ENCODE results near the gene NHLH2. TPM values are rescaled to one million over a fixed set of nuclear protein-coding genes. Genes with fewer than 3 reads are reported as not detected.

The NHLH2 gene
- total and polyA plus RNA-seq, 4 experiments from 2014 or later = not detected

- Histone ChIP-seq H3K27me3 (ENCODE audit: insufficient read depth, low read length) (peaks cover 3% of the 10 kb centered on the region), H3K27ac (ENCODE audit: low read depth, low read length) (no peak overlapping the region), H3K9me3 (ENCODE audit: control insufficient read depth in 1 of 2, low read length in 2 of 2) (no peaks in the 10 kb centered on the region), H3K36me3 (ENCODE audit: insufficient read depth, low read length) (no peaks in the 10 kb centered on the region), H3K4me3 (ENCODE audit: low read length in 2 of 2) (no peak overlapping the region), H3K4me1 (ENCODE audit: insufficient read depth, low read length) (no peaks in the 10 kb centered on the region)
- Mint-ChIP-seq H3K4me3 (no peak overlapping the region), H3K27me3 (peaks cover 14 to 36% of the 10 kb centered on the region in 2 donors), H3K9me3 (no peaks in the 10 kb centered on the region), H3K27ac (no peak overlapping the region), H3K4me1 (no peaks in the 10 kb centered on the region), H3K36me3 (no peaks in the 10 kb centered on the region)
- ChIA-PET CTCF (ENCODE audit: partially characterized antibody) (interaction anchor here (1.0 kb wide), 1 partner anchor 10 kb away, joined by 3 read pairs; no protein-coding TSS in a partner anchor), POLR2A (ENCODE audit: partially characterized antibody) (no interaction called here)
- intact Hi-C loops (cut with micrococcal nuclease) = no loop called here
- no peak for DNase-seq
Measured at GRCh38 chr1:115796897-115797296, 44.0 kb downstream of the NHLH2 start.

DNA sequence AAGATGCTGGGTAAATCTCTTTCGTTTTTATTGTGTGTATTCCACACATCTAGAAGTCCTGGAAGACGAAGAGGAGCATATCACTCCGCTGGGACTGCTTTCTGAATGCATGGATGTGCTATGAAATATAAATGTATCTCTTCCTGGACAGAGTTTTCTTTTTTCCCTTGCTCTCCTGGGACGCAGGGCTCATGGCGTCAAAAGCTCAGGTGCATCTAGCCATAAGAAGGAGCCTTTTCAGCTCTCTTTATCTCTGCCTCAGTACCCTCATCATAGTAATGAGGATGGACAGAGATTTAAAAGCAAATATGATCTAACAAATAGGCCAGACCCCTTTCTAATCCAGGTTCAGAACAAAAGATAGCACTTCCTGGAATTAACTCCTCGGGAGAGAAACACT, 44.9 kb downstream of the NHLH2 start:
- no peak for DNase-seq
- Histone ChIP-seq H3K4me1 (ENCODE audit: insufficient read depth, low read length) (no peaks in the 10 kb centered on the region), H3K9me3 (ENCODE audit: control insufficient read depth in 1 of 2, low read length in 2 of 2) (no peaks in the 10 kb centered on the region), H3K4me3 (ENCODE audit: low read length in 2 of 2) (no peak overlapping the region), H3K27me3 (ENCODE audit: insufficient read depth, low read length) (peaks cover 3% of the 10 kb centered on the region), H3K36me3 (ENCODE audit: insufficient read depth, low read length) (no peaks in the 10 kb centered on the region), H3K27ac (ENCODE audit: low read depth, low read length) (no peak overlapping the region)
- POLR2A ChIA-PET (ENCODE audit: partially characterized antibody) = no interaction called here
- CTCF ChIA-PET (ENCODE audit: partially characterized antibody) = no interaction called here
- Mint-ChIP-seq H3K27ac (no peak overlapping the region), H3K27me3 (peaks cover 14 to 39% of the 10 kb centered on the region in 2 donors), H3K9me3 (no peaks in the 10 kb centered on the region), H3K4me1 (no peaks in the 10 kb centered on the region), H3K4me3 (no peak overlapping the region), H3K36me3 (no peaks in the 10 kb centered on the region)
- intact Hi-C loops (cut with micrococcal nuclease) = no loop called here

- intact Hi-C loops (cut with micrococcal nuclease) = no loop called here
- Histone ChIP-seq H3K9me3 (ENCODE audit: control insufficient read depth in 1 of 2, low read length in 2 of 2) (no peaks in the 10 kb centered on the region), H3K27ac (ENCODE audit: low read depth, low read length) (no peak overlapping the region), H3K4me1 (ENCODE audit: insufficient read depth, low read length) (no peaks in the 10 kb centered on the region), H3K4me3 (ENCODE audit: low read length in 2 of 2) (no peak overlapping the region), H3K36me3 (ENCODE audit: insufficient read depth, low read length) (no peaks in the 10 kb centered on the region), H3K27me3 (ENCODE audit: insufficient read depth, low read length) (peaks cover 3% of the 10 kb centered on the region)
- H3K9me3 Mint-ChIP-seq = no peaks in the 10 kb centered on the region
- no peaks in the 10 kb centered on the region for H3K36me3 Mint-ChIP-seq
- H3K27ac Mint-ChIP-seq = no peak overlapping the region
- CTCF ChIA-PET (ENCODE audit: partially characterized antibody) = no interaction called here
- no peaks in the 10 kb centered on the region for H3K4me1 Mint-ChIP-seq
- POLR2A ChIA-PET (ENCODE audit: partially characterized antibody) = no interaction called here
- H3K4me3 Mint-ChIP-seq = no peak overlapping the region
- peaks cover 16 to 42% of the 10 kb centered on the region in 2 donors for H3K27me3 Mint-ChIP-seq
- DNase-seq = no peak
Measured at GRCh38 chr1:115794976-115795639, 45.8 kb downstream of the NHLH2 start.

DNA sequence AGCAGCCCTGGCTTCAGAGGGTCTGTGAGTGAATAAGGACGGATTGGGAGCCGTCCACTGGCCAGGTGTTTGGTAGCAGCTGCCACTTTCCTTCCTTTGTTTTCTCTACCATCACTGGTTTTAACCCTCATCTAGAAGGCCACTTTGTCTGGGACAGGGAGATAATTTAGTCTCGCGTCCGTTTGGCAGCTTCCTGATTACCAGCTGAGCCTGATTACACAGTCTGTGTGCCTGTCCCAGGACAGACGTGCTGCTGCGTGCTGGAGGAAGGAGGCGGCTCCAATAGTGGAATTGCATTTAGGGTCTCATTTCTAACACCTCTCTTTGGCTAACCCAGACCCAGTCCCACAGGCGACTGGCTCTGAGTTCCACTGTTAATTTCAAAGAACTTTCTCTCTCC, 47.8 kb downstream of the NHLH2 start:
- Mint-ChIP-seq H3K4me1 (no peaks in the 10 kb centered on the region), H3K36me3 (no peaks in the 10 kb centered on the region), H3K9me3 (no peaks in the 10 kb centered on the region), H3K27ac (no peak overlapping the region), H3K4me3 (no peak overlapping the region), H3K27me3 (peaks cover 18 to 42% of the 10 kb centered on the region in 2 donors)
- no peaks in the 10 kb centered on the region for H3K36me3 ChIP-seq (ENCODE audit: insufficient read depth, low read length)
- POLR2A ChIA-PET (ENCODE audit: partially characterized antibody) = no interaction called here
- no peaks in the 10 kb centered on the region for H3K4me1 ChIP-seq (ENCODE audit: insufficient read depth, low read length)
- DNase-seq = no peak
- no peak overlapping the region for H3K27ac ChIP-seq (ENCODE audit: low read depth, low read length)
- peaks cover 3% of the 10 kb centered on the region for H3K27me3 ChIP-seq (ENCODE audit: insufficient read depth, low read length)
- CTCF ChIA-PET (ENCODE audit: partially characterized antibody) = no interaction called here
- H3K4me3 ChIP-seq (ENCODE audit: low read length in 2 of 2) = no peak overlapping the region
- no peaks in the 10 kb centered on the region for H3K9me3 ChIP-seq (ENCODE audit: control insufficient read depth in 1 of 2, low read length in 2 of 2)
- intact Hi-C loops (cut with micrococcal nuclease) = no loop called here

- no peaks in the 10 kb centered on the region for H3K4me1 ChIP-seq (ENCODE audit: insufficient read depth, low read length)
- Mint-ChIP-seq H3K9me3 (peaks cover 0 to 9% (median 0%) of the 10 kb centered on the region in 8 donors), H3K27me3 (peaks cover 15 to 37% of the 10 kb centered on the region in 2 donors), H3K4me3 (no peak overlapping the region), H3K4me1 (no peaks in the 10 kb centered on the region), H3K27ac (no peak overlapping the region), H3K36me3 (no peaks in the 10 kb centered on the region)
- no peak for DNase-seq
- H3K27ac ChIP-seq (ENCODE audit: low read depth, low read length) = no peak overlapping the region
- H3K36me3 ChIP-seq (ENCODE audit: insufficient read depth, low read length) = no peaks in the 10 kb centered on the region
- H3K9me3 ChIP-seq (ENCODE audit: control insufficient read depth in 1 of 2, low read length in 2 of 2) = no peaks in the 10 kb centered on the region
- ChIA-PET POLR2A (ENCODE audit: partially characterized antibody) (no interaction called here), CTCF (ENCODE audit: partially characterized antibody) (no interaction called here)
- intact Hi-C loops (cut with micrococcal nuclease) = no loop called here
- peaks cover 3% of the 10 kb centered on the region for H3K27me3 ChIP-seq (ENCODE audit: insufficient read depth, low read length)
- H3K4me3 ChIP-seq (ENCODE audit: low read length in 2 of 2) = no peak overlapping the region
Measured at GRCh38 chr1:115791816-115792215, 49.1 kb downstream of the NHLH2 start.

GRCh38 chr1:115790846-115791245, 50.1 kb downstream of the NHLH2 start:
- H3K4me1 ChIP-seq (ENCODE audit: insufficient read depth, low read length) = no peaks in the 10 kb centered on the region
- ChIA-PET CTCF (ENCODE audit: partially characterized antibody) (no interaction called here), POLR2A (ENCODE audit: partially characterized antibody) (no interaction called here)
- H3K36me3 ChIP-seq (ENCODE audit: insufficient read depth, low read length) = no peaks in the 10 kb centered on the region
- H3K4me3 Mint-ChIP-seq = no peak overlapping the region
- H3K27ac ChIP-seq (ENCODE audit: low read depth, low read length) = no peak overlapping the region
- H3K4me3 ChIP-seq (ENCODE audit: low read length in 2 of 2) = no peak overlapping the region
- peaks cover 0 to 11% (median under 1%) of the 10 kb centered on the region in 8 donors for H3K9me3 Mint-ChIP-seq
- no peak overlapping the region for H3K27ac Mint-ChIP-seq
- H3K36me3 Mint-ChIP-seq = no peaks in the 10 kb centered on the region
- intact Hi-C loops (cut with micrococcal nuclease) = no loop called here
- DNase-seq = no peak
- H3K9me3 ChIP-seq (ENCODE audit: control insufficient read depth in 1 of 2, low read length in 2 of 2) = no peaks in the 10 kb centered on the region
- peaks cover 18 to 33% of the 10 kb centered on the region in 2 donors for H3K27me3 Mint-ChIP-seq
- H3K4me1 Mint-ChIP-seq = no peaks in the 10 kb centered on the region
- H3K27me3 ChIP-seq (ENCODE audit: insufficient read depth, low read length) = peaks cover 3% of the 10 kb centered on the region

- Mint-ChIP-seq H3K36me3 (no peaks in the 10 kb centered on the region), H3K27me3 (peaks cover 17 to 31% of the 10 kb centered on the region in 2 donors), H3K9me3 (peaks cover 0 to 11% (median under 1%) of the 10 kb centered on the region in 8 donors), H3K27ac (no peak overlapping the region), H3K4me3 (no peak overlapping the region), H3K4me1 (no peaks in the 10 kb centered on the region)
- no peak for DNase-seq
- Histone ChIP-seq H3K4me3 (ENCODE audit: low read length in 2 of 2) (no peak overlapping the region), H3K9me3 (ENCODE audit: control insufficient read depth in 1 of 2, low read length in 2 of 2) (no peaks in the 10 kb centered on the region), H3K27ac (ENCODE audit: low read depth, low read length) (no peak overlapping the region), H3K4me1 (ENCODE audit: insufficient read depth, low read length) (no peaks in the 10 kb centered on the region), H3K27me3 (ENCODE audit: insufficient read depth, low read length) (peaks cover 3% of the 10 kb centered on the region), H3K36me3 (ENCODE audit: insufficient read depth, low read length) (no peaks in the 10 kb centered on the region)
- ChIA-PET CTCF (ENCODE audit: partially characterized antibody) (no interaction called here), POLR2A (ENCODE audit: partially characterized antibody) (no interaction called here)
- intact Hi-C loops (cut with micrococcal nuclease) = no loop called here
Measured at GRCh38 chr1:115790356-115790755, 50.6 kb downstream of the NHLH2 start.
